Natural killer cell (primary cell): Measurements from ENCODE around the gene IL36RN. TPM values are rescaled to one million over a fixed set of nuclear protein-coding genes. Genes with fewer than 3 reads are reported as not detected.
A peak's percentile ranks its signal among the peaks of the same experiment; 100 is the strongest.

Experiments
- ATAC-seq, 3 donors: fragments of 150-1000 bp in 2 of 3; fragments of 200-7000 bp in 1 of 3; cut with Tn5 transposase; 1 replicate in 1 of 3; 2 replicates in 2 of 3; pipeline ENCODE4 v1.10.0; 2021; ENCODE audit warnings: mild to moderate bottlenecking in 2 of 3, moderate library complexity in 2 of 3
- DNase-seq, 2 donors: peaks; one replicate each; pipeline versions ENCODE4 v3.0.0 to v3.0.0-alpha.2; 2013 to 2021; ENCODE audit warnings: mixed read lengths in 1 of 2
- H3K27ac ChIP-seq: one replicate; pipeline ENCODE4 v1.5.1; 2013; ENCODE audit warnings: mild to moderate bottlenecking, low read length
- H3K27me3 ChIP-seq: one replicate; pipeline ENCODE4 v1.6.1; 2013; ENCODE audit warnings: low read length; ENCODE audit not compliant: control insufficient read depth, insufficient read depth
- H3K36me3 ChIP-seq: one replicate; pipeline ENCODE4 v1.6.1; 2013; ENCODE audit warnings: low read length; ENCODE audit not compliant: control insufficient read depth, insufficient read depth
- H3K4me1 ChIP-seq: one replicate; pipeline ENCODE4 v1.6.1; 2013; ENCODE audit warnings: low read length; ENCODE audit not compliant: control insufficient read depth, insufficient read depth
- H3K4me3 ChIP-seq: one replicate; pipeline ENCODE4 v1.5.1; 2013; ENCODE audit warnings: low read length
- H3K9me3 ChIP-seq: one replicate; pipeline ENCODE4 v1.6.1; 2013; ENCODE audit warnings: low read length; ENCODE audit not compliant: control insufficient read depth, insufficient read depth
- H3K27ac Mint-ChIP-seq, 2 donors: one replicate each; pipeline ENCODE4 v1.8.0; 2022; ENCODE audit warnings: mild to moderate bottlenecking in 2 of 2, mixed read lengths in 2 of 2, moderate library complexity in 1 of 2
- H3K27me3 Mint-ChIP-seq, 2 donors: one replicate each; pipeline ENCODE4 v1.8.0; 2022; ENCODE audit warnings: low read depth in 2 of 2, mixed read lengths in 2 of 2
- H3K36me3 Mint-ChIP-seq: one replicate; pipeline ENCODE4 v1.8.0; 2022; ENCODE audit warnings: mixed read lengths
- H3K4me1 Mint-ChIP-seq, 2 donors: one replicate each; pipeline ENCODE4 v1.8.0; 2022; ENCODE audit warnings: mixed read lengths in 2 of 2
- H3K4me3 Mint-ChIP-seq: one replicate; pipeline ENCODE4 v1.8.0; 2022; ENCODE audit warnings: mild to moderate bottlenecking, moderate library complexity, mixed read lengths
- H3K9me3 Mint-ChIP-seq, 2 donors: one replicate each; pipeline ENCODE4 v1.8.0; 2022; ENCODE audit warnings: mixed read lengths in 2 of 2
- CTCF ChIP-seq: fragments of 200-600 bp; IDR thresholded peaks from one replicate; pipeline ENCODE4 v1.8.0; 2022; ENCODE audit warnings: antibody characterized with exemption
- WGBS: methylation state at CpG from one replicate; pipeline ENCODE4 v1.1.7; 2013; ENCODE audit warnings: missing lambda C conversion rate; ENCODE audit not compliant: insufficient coverage; 5-methylcytosine and 5-hydroxymethylcytosine counted together
- intact Hi-C: fragments of 100-400 bp; cut with micrococcal nuclease; formaldehyde crosslinking; loops from one replicate; pipeline ENCODE4 v1.14.2; 2022
- total RNA-seq, 4 donors: library from RNA; stranded (reverse); fragments of 120-200 nt in 1 of 4; gene quantifications; one replicate each; pipeline versions ENCODE4 v1.2.3 to v1.2.4, GENCODE V29; 2013 to 2022

IL36RN gene
- total RNA-seq, 3 donors from 2014 or later (not counting 1 experiment from before 2014, with no cell fraction given) = not detected

GRCh38 chr2:113098532-113098931 is 39.5 kb downstream of the IL36RN start:
- Mint-ChIP-seq H3K4me1 (peaks cover 12% of the 10 kb centered on the region in 2 donors), H3K9me3 (peaks cover 0 to 3% of the 10 kb centered on the region in 2 donors), H3K27me3 (peaks cover 0 to 13% of the 10 kb centered on the region in 2 donors), H3K27ac (peak overlapping the region; percentile 61 to 82), H3K36me3 (peaks cover 7% of the 10 kb centered on the region), H3K4me3 (peak overlapping the region; percentile 79)
- H3K36me3 ChIP-seq = no peaks in the 10 kb centered on the region
- H3K4me1 ChIP-seq = peaks cover 9% of the 10 kb centered on the region
- no peak overlapping the region for H3K4me3 ChIP-seq
- H3K27me3 ChIP-seq = no peaks in the 10 kb centered on the region
- WGBS = 97% methylated on average over 6 of the region's 6 CpGs
- intact Hi-C loops = no loop called here
- TF ChIP-seq CTCF = no peak
- peak overlapping the region; percentile 19 for H3K27ac ChIP-seq
- ATAC-seq = no peak
- DNase-seq = no peak
- H3K9me3 ChIP-seq = no peaks in the 10 kb centered on the region

- no peak for TF ChIP-seq CTCF
- WGBS = 97% methylated on average over 2 of the region's 2 CpGs
- no peaks in the 10 kb centered on the region for H3K9me3 ChIP-seq
- H3K36me3 ChIP-seq = no peaks in the 10 kb centered on the region
- Mint-ChIP-seq H3K27ac (no peak overlapping the region), H3K9me3 (peaks cover 0 to 3% of the 10 kb centered on the region in 2 donors), H3K4me1 (peaks cover 12% of the 10 kb centered on the region in 2 donors), H3K36me3 (no peaks in the 10 kb centered on the region), H3K27me3 (peaks cover 4 to 6% of the 10 kb centered on the region in 2 donors), H3K4me3 (no peak overlapping the region)
- intact Hi-C loops = no loop called here
- H3K27me3 ChIP-seq = no peaks in the 10 kb centered on the region
- no peak overlapping the region for H3K4me3 ChIP-seq
- ATAC-seq (no peak), DNase-seq (no peak)
- no peak overlapping the region for H3K27ac ChIP-seq
- H3K4me1 ChIP-seq = peaks cover 9% of the 10 kb centered on the region
These were observed 43.1 kb downstream of the IL36RN start for GRCh38 chr2:113102133-113102532.

- no peak overlapping the region for H3K27ac Mint-ChIP-seq
- no peak for ATAC-seq
- intact Hi-C loops = no loop called here
These were observed 44.3 kb downstream of the IL36RN start for GRCh38 chr2:113103277-113103676.

More at GRCh38 chr2:113103277-113103676, 44.3 kb downstream of the IL36RN start:
- DNase-seq = no peak
- Mint-ChIP-seq H3K36me3 (no peaks in the 10 kb centered on the region), H3K4me3 (no peak overlapping the region), H3K4me1 (peaks cover 4% of the 10 kb centered on the region in 2 donors), H3K27me3 (peaks cover 4 to 9% of the 10 kb centered on the region in 2 donors), H3K9me3 (no peaks in the 10 kb centered on the region)
- H3K4me1 ChIP-seq = peaks cover 6% of the 10 kb centered on the region
- no peak overlapping the region for H3K4me3 ChIP-seq
- WGBS = 97% methylated on average over 4 of the region's 4 CpGs
- H3K27ac ChIP-seq = no peak overlapping the region
- no peak for TF ChIP-seq CTCF
- no peaks in the 10 kb centered on the region for H3K27me3 ChIP-seq
- H3K9me3 ChIP-seq = no peaks in the 10 kb centered on the region
- H3K36me3 ChIP-seq = no peaks in the 10 kb centered on the region
